HG02981 (cell line): ENCODE data around the gene RNGTT.
"Not testable (repeated sequence)": the region's sequence is repeated elsewhere in the genome, so short reads cannot be mapped to it uniquely, and the experiment has no call there.

Source experiments
- ATAC-seq: cut with Tn5 transposase; IDR thresholded peaks from one replicate; pipeline ENCODE4 v1.9.1; 2021; ENCODE audit warnings: mild to moderate bottlenecking, moderate library complexity; ENCODE audit not compliant: unreplicated experiment

Gene RNGTT

GRCh38 chr6:88869263-88870020 lies 94.0 kb downstream of the RNGTT start:
- ATAC-seq: no peak

- no peak for ATAC-seq
Measured at GRCh38 chr6:88867841-88868731, 95.3 kb downstream of the RNGTT start.

- no peak for ATAC-seq
Measured at GRCh38 chr6:88866856-88867255, 96.6 kb downstream of the RNGTT start.

GRCh38 chr6:88865275-88865674 lies 98.1 kb downstream of the RNGTT start:
- ATAC-seq: no peak

GRCh38 chr6:88864359-88865054 lies 98.9 kb downstream of the RNGTT start:
- ATAC-seq: no peak

GRCh38 chr6:88860310-88860709 lies 103.1 kb downstream of the RNGTT start:
- no peak for ATAC-seq

- no peak for ATAC-seq
Measured at GRCh38 chr6:88858455-88858854, 105.0 kb downstream of the RNGTT start.

- no peak for ATAC-seq
Measured at GRCh38 chr6:88856566-88856965, 106.9 kb downstream of the RNGTT start.

- ATAC-seq: no peak
Measured at GRCh38 chr6:88855541-88856147, 107.8 kb downstream of the RNGTT start.

GRCh38 chr6:88852775-88853174 lies 110.6 kb downstream of the RNGTT start:
- ATAC-seq: no peak

GRCh38 chr6:88852000-88852399 lies 111.4 kb downstream of the RNGTT start:
- no peak for ATAC-seq

GRCh38 chr6:88848870-88849269 lies 114.5 kb downstream of the RNGTT start:
- no peak for ATAC-seq

- ATAC-seq: no peak
Measured at GRCh38 chr6:88843040-88843439, 120.4 kb downstream of the RNGTT start.

- no peak for ATAC-seq
Measured at GRCh38 chr6:88842320-88842719, 121.1 kb downstream of the RNGTT start.

- ATAC-seq: no peak
Measured at GRCh38 chr6:88840796-88841539, 122.5 kb downstream of the RNGTT start.

GRCh38 chr6:88840289-88840688 lies 123.1 kb downstream of the RNGTT start:
- no peak for ATAC-seq

GRCh38 chr6:88839280-88839679 lies 124.1 kb downstream of the RNGTT start:
- ATAC-seq: no peak

- no peak for ATAC-seq
Measured at GRCh38 chr6:88835210-88835609, 128.2 kb downstream of the RNGTT start.

- not testable (repeated sequence) for ATAC-seq
Measured at GRCh38 chr6:88833071-88833470, 130.3 kb downstream of the RNGTT start.

GRCh38 chr6:88827599-88827998 lies 135.8 kb downstream of the RNGTT start:
- not testable (repeated sequence) for ATAC-seq
